Endothelial cell of umbilical vein (primary cell): ENCODE results near the gene CHERP. TPM values are rescaled to one million over a fixed set of nuclear protein-coding genes. Genes with fewer than 3 reads are reported as not detected.
"Not testable (repeated sequence)": the region's sequence is repeated elsewhere in the genome, so short reads cannot be mapped to it uniquely, and the experiment has no call there.

Source experiments
- BruUV-seq: library from RNA; stranded (reverse); fragments of 400-500 nt; replicated peaks from 2 replicates; lab custom pipeline; 2021; lab: Mats Ljungman, UMichigan
- CTCF ChIA-PET: fragments of 300-600, 350-600 bp; sonication (Branson Sonifier 250); formaldehyde crosslinking; loops from one replicate; lab custom pipeline; 2021; ENCODE audit warnings: antibody characterized with exemption, inconsistent platforms; lab: Charles Lee
- POLR2A ChIA-PET: fragments of 300-600, 350-600 bp; sonication (Branson Sonifier 250); formaldehyde crosslinking; loops from one replicate; lab custom pipeline; 2021; ENCODE audit warnings: antibody characterized with exemption, inconsistent platforms; lab: Charles Lee
- DNase-seq: peaks from one replicate; pipeline ENCODE4 v3.0.0-alpha.2; 2011; ENCODE audit warnings: low read depth, low spot score
- FAIRE-seq: peaks from 2 replicates; lab custom pipeline; 2011; peaks lifted over from hg19 to GRCh38; lab: Jason Lieb, UNC
- H2AFZ ChIP-seq: 2 replicates; pipeline ENCODE4 v1.6.0; 2012; ENCODE audit warnings: low read depth, low read length, control low read depth, inconsistent platforms
- H3K27ac ChIP-seq: 2 replicates; pipeline ENCODE4 v1.5.1; 2011; ENCODE audit warnings: low read depth, mild to moderate bottlenecking, control low read depth, low read length, moderate library complexity; ENCODE audit not compliant: insufficient read depth
- H3K27me3 ChIP-seq, 2 experiments: 2 replicates each; pipeline versions ENCODE4 v1.6.0 to v1.6.1; 2011; ENCODE audit warnings: low read length in 2 of 2, mixed read lengths in 1 of 2; ENCODE audit not compliant: control insufficient read depth in 2 of 2, insufficient read depth in 2 of 2
- H3K36me3 ChIP-seq, 2 experiments: 2 replicates in 1 of 2; 3 replicates in 1 of 2; pipeline ENCODE4 v1.5.1; 2011; ENCODE audit warnings: low read length in 2 of 2, mild to moderate bottlenecking in 1 of 2, moderate library complexity in 1 of 2; ENCODE audit not compliant: control insufficient read depth in 2 of 2, insufficient read depth in 2 of 2; ENCODE audit errors: extremely low read depth in 1 of 2
- H3K4me1 ChIP-seq: 3 replicates; pipeline ENCODE4 v1.5.1; 2011; ENCODE audit warnings: mild to moderate bottlenecking, low read length; ENCODE audit not compliant: control insufficient read depth, insufficient read depth; ENCODE audit errors: extremely low read depth
- H3K4me2 ChIP-seq: 2 replicates; pipeline ENCODE4 v1.6.1; 2011; ENCODE audit warnings: low read length, control low read depth, mixed read lengths; ENCODE audit not compliant: insufficient read depth
- H3K4me3 ChIP-seq, 3 experiments: fragments of 200-600 bp in 1 of 3; sonication (generic), shearing (Covaris generic) in 1 of 3; replicated peaks in 1 of 3; 2 replicates each; pipeline ENCODE4 v1.5.1; 2011 to 2016; ENCODE audit warnings: control low read depth in 3 of 3, low read length in 3 of 3, mild to moderate bottlenecking in 2 of 3, inconsistent platforms in 1 of 3, low read depth in 1 of 3, moderate library complexity in 1 of 3; ENCODE audit not compliant: insufficient read depth in 1 of 3
- H3K79me2 ChIP-seq: 2 replicates; pipeline ENCODE4 v1.6.0; 2012; ENCODE audit warnings: low read length, inconsistent platforms; ENCODE audit not compliant: control insufficient read depth, insufficient read depth
- H3K9ac ChIP-seq: replicated peaks from 2 replicates; pipeline ENCODE3; 2011; ENCODE audit warnings: low read length, control low read depth; ENCODE audit not compliant: insufficient read depth; ENCODE audit errors: extremely low read depth
- H3K9me1 ChIP-seq: replicated peaks from 3 replicates; pipeline ENCODE4 v1.6.0; 2011; ENCODE audit warnings: mild to moderate bottlenecking, low read length; ENCODE audit not compliant: control insufficient read depth, insufficient read depth; ENCODE audit errors: extremely low read depth
- H3K9me3 ChIP-seq: replicated peaks from 2 replicates; pipeline ENCODE4 v1.5.1; 2012; ENCODE audit warnings: low read length, inconsistent platforms; ENCODE audit not compliant: control insufficient read depth, insufficient read depth
- H4K20me1 ChIP-seq: replicated peaks from 2 replicates; pipeline ENCODE3; 2011; ENCODE audit warnings: mild to moderate bottlenecking, low read length; ENCODE audit not compliant: control insufficient read depth, insufficient read depth; ENCODE audit errors: extremely low read depth
- CTCF ChIP-seq, 2 donors: IDR thresholded peaks; 1 replicate in 1 of 2; 2 replicates in 1 of 2; pipeline ENCODE4 v1.5.1; 2011; ENCODE audit warnings: low read length in 2 of 2, mild to moderate bottlenecking in 2 of 2, moderate library complexity in 2 of 2, control low read depth in 1 of 2, inconsistent platforms in 1 of 2, low read depth in 1 of 2; ENCODE audit not compliant: insufficient read depth in 1 of 2; ENCODE audit errors: extremely low read depth in 1 of 2
- EZH2 ChIP-seq: IDR thresholded peaks from 2 replicates; pipeline ENCODE4 v1.6.1; 2012; ENCODE audit warnings: borderline replicate concordance, low read depth, mild to moderate bottlenecking, moderate library complexity, low read length, inconsistent platforms; ENCODE audit not compliant: severe bottlenecking
- FOS ChIP-seq: IDR thresholded peaks from 2 replicates; pipeline ENCODE4 v1.6.1; 2011; ENCODE audit warnings: mild to moderate bottlenecking, low read length, moderate library complexity, borderline replicate concordance; ENCODE audit not compliant: insufficient read depth
- GATA2 ChIP-seq: IDR thresholded peaks from 2 replicates; pipeline ENCODE4 v1.7.0; 2011; ENCODE audit warnings: low read depth, mild to moderate bottlenecking, moderate library complexity, mixed read lengths, low read length; ENCODE audit not compliant: insufficient read length, insufficient read depth
- JUN ChIP-seq: IDR thresholded peaks from 2 replicates; pipeline ENCODE4 v1.6.1; 2011; ENCODE audit warnings: borderline replicate concordance, low read depth; ENCODE audit not compliant: insufficient read length, insufficient read depth
- MYC ChIP-seq: IDR thresholded peaks from one replicate; pipeline ENCODE4 v1.6.1; 2011; ENCODE audit warnings: mild to moderate bottlenecking, low read depth, low read length
- POLR2A ChIP-seq: IDR thresholded peaks from 2 replicates; pipeline ENCODE4 v1.6.1; 2012; ENCODE audit warnings: low read depth, mild to moderate bottlenecking, control low read depth, low read length
- POLR2AphosphoS5 ChIP-seq: IDR thresholded peaks from 2 replicates; pipeline ENCODE4 v1.6.1; 2012; ENCODE audit warnings: low read depth, mild to moderate bottlenecking, control low read depth, low read length, moderate library complexity; ENCODE audit not compliant: insufficient read depth
- dilution Hi-C: fragments of 300-500 bp; cut with MboI; formaldehyde crosslinking; loops from one replicate; pipeline ENCODE4 v1.15.0; 2019; ENCODE audit warnings: low sequenced_read_pairs; ENCODE audit not compliant: extremely low pct_ligation_motif_present
- intact Hi-C: fragments of 100-400 bp; cut with micrococcal nuclease; formaldehyde crosslinking; loops from one replicate; pipeline ENCODE4 v1.10.0; 2022
- polyA plus RNA-seq, 4 experiments: library from polyadenylated mRNA; depleted of rRNA in 3 of 4; stranded (reverse) in 3 of 4; unstranded in 1 of 4; fragments of >200 nt; gene quantifications; 2 replicates each; pipeline versions ENCODE4 v1.2.1 to v1.2.3, GENCODE V29; 2011 to 2012; ENCODE audit warnings: missing spikeins in 1 of 4
- total RNA-seq: library from RNA; stranded (reverse); gene quantifications from 2 replicates; pipeline ENCODE4 v1.2.3, GENCODE V29; 2021
- TF ChIP-seq, protein P1 (sequence below): IDR thresholded peaks from 2 replicates; pipeline ENCODE4 v1.6.1; 2011; ENCODE audit not compliant: insufficient read depth, insufficient read length

CHERP gene
- total and polyA plus RNA-seq, 2 donors (not counting 3 experiments of a cell fraction or from before 2014, with no cell fraction given), result 8.9 to 53.9 TPM

DNA sequence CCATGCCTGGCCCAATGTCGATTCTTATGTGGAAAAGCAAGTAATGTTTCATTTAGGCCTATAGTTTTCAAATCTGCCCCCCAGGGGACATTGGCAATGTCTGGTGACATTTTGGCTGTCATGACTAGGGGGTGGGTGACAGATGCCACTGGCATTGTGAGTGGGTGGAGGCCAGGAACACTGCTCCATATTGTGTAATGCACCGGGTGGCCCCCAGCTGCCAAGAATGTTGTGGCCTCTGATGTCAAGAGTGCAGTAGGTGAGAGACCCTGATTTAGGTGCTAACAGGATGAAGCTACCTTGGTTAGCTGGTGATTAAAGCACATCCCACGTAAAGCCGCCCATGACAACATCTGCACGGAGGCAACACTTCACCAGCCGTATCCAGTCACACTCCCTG is 35.3 kb downstream of the CHERP start:
- Histone ChIP-seq H3K4me2 (no peak overlapping the region), H2AFZ (no peak overlapping the region), H3K9me1 (no peaks in the 10 kb centered on the region), H3K79me2 (no peaks in the 10 kb centered on the region), H3K9me3 (no peaks in the 10 kb centered on the region), H3K4me1 (no peaks in the 10 kb centered on the region), H3K27me3 (no peaks in the 10 kb centered on the region), H3K27ac (no peak overlapping the region), H3K9ac (no peak overlapping the region), H4K20me1 (no peaks in the 10 kb centered on the region), H3K4me3 (no peak overlapping the region), H3K36me3 (peaks cover 0 to 8% of the 10 kb centered on the region in 2 experiments)
- TF ChIP-seq CTCF (IDR thresholded peaks at IDR 0.05; ENCODE audit: extremely low read depth in 1 of 2, insufficient read depth in 1 of 2, low read depth in 1 of 2, low read length in 2 of 2) (no peak), EZH2 (no peak), JUN (no peak), POLR2A (no peak), POLR2AphosphoS5 (no peak), MYC (no peak), FOS (no peak), GATA2 (no peak)
- TF ChIP-seq, protein P1, sequence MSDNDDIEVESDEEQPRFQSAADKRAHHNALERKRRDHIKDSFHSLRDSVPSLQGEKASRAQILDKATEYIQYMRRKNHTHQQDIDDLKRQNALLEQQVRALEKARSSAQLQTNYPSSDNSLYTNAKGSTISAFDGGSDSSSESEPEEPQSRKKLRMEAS, result no peak
- no TSS peak for BruUV-seq
- dilution Hi-C loops (no loop called here), intact Hi-C loops (no loop called here)
- FAIRE-seq, result no peak
- CTCF ChIA-PET, result no interaction called here
- no peak for DNase-seq
- POLR2A ChIA-PET, result interaction anchor here (0.7 kb wide), 1 partner anchor 43 kb away, joined by 3 read pairs; no protein-coding TSS in a partner anchor

DNA sequence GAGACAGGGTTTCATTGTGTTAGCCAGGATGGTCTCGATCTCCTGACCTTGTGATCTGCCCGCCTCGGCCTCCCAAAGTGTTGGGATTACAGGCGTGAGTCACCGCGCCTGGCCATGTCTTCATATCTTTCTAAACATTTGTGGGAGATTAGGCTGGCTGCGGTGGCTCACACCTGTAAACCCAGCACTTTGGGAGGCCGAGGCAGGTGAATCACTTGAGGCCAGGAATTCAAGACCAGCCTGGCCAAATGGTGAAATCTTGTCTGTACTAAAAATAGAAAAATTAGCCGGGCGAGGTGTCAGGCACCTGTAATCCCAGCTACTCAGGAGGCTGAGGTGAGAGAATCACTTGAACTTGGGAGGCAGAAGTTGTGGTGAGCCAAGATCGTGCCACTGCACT is 36.1 kb downstream of the CHERP start:
- H3K79me2 ChIP-seq, intact Hi-C loops, CTCF ChIA-PET, H3K36me3 ChIP-seq, H3K27ac ChIP-seq, H3K4me3 ChIP-seq, FAIRE-seq, H4K20me1 ChIP-seq, H3K4me1 ChIP-seq, DNase-seq, H3K9me3 ChIP-seq, H3K4me2 ChIP-seq, BruUV-seq, H3K9ac ChIP-seq, H3K27me3 ChIP-seq, H3K9me1 ChIP-seq, H2AFZ ChIP-seq, dilution Hi-C loops: not testable (repeated sequence)
- POLR2A ChIA-PET, result interaction anchor here (0.7 kb wide), 1 partner anchor 42 kb away, joined by 3 read pairs; no protein-coding TSS in a partner anchor
